ENCODE measurements around the gene ATRN.

- TF ChIP-seq CTCF (conservative IDR thresholded peaks at IDR 0.05; ENCODE audit: low read depth in 2 of 2), result no peak
- no peak for TF ChIP-seq JUNB (IDR thresholded peaks at IDR 0.05; ENCODE audit: unreplicated experiment)
- no peak; the same call in 1 of the 2 replicates for TF ChIP-seq ETS1 (IDR thresholded peaks at IDR 0.05)
- TF ChIP-seq REST (IDR thresholded peaks at IDR 0.05; ENCODE audit: unreplicated experiment), result no peak
- TF ChIP-seq EZH2 (IDR thresholded peaks at IDR 0.05; ENCODE audit: low read depth, unreplicated experiment), result no peak
- TF ChIP-seq POLR2AphosphoS5 (IDR thresholded peaks at IDR 0.05; ENCODE audit: low read depth), result peak; percentile 78
- TF ChIP-seq EZH2phosphoT487 (IDR thresholded peaks at IDR 0.05; ENCODE audit: unreplicated experiment), result no peak
- peak; percentile 76 for TF ChIP-seq CREB1 (CRISPR knock-in tag; IDR thresholded peaks at IDR 0.05; ENCODE audit: low read depth)
- no peak for TF ChIP-seq ZNF331 (CRISPR knock-in tag; IDR thresholded peaks at IDR 0.05; ENCODE audit: low read depth)
- no peak for TF ChIP-seq NANOG (IDR thresholded peaks at IDR 0.05; ENCODE audit: borderline replicate concordance)
Observed at GRCh38 chr20:3470627-3471396, at the start of gene ATRN.
